ENCODE measurements around the gene IGF2BP2.
"Not testable (repeated sequence)": the region's sequence is repeated elsewhere in the genome, so short reads cannot be mapped to it uniquely, and the experiment has no call there.

IGF2BP2 gene

GRCh38 chr3:185838417-185838989, 13.7 kb upstream of the IGF2BP2 start:
- DNase-seq (ENCODE audit: low read depth in 2 of 2) = not testable (repeated sequence)

DNA sequence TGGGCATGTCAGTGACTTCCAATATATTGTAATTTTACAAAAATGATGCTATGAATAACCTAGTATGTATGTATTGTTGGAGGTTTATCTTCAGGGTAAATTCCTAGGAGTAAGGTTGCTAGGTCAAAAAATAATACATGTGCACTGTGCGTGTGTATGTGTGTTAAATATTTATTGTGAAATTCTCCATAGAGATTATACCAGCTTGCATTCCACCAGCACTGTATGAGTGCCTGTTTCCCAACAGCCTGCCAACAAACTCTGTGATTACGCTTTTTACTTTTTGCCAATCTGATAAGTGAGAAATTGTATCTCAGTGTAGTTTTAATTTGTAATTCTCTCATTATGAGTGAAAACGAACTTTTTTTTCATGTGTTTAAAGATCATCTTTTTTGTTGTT, 12.6 kb upstream of the IGF2BP2 start:
- no peak for DNase-seq (ENCODE audit: low read depth in 2 of 2)

DNA sequence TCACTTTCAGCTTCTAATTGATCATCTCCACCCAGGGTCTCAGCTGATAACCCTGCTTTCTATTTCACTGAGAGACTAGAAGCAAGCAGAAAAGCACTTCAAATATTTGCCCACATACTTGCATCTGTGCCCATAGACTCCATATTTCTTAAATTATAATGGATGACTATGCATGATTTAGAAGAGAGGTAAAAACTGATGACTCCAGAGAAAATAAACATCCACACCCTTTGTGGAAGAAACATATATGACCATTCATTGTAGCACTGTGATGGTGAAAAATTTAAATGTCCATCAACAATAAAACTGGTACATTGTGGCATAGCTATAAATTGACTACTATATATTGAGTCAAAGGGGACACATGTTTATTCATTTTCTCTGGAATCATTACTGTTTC, 7.1 kb upstream of the IGF2BP2 start:
- no peak for DNase-seq (ENCODE audit: low read depth in 2 of 2)

DNA sequence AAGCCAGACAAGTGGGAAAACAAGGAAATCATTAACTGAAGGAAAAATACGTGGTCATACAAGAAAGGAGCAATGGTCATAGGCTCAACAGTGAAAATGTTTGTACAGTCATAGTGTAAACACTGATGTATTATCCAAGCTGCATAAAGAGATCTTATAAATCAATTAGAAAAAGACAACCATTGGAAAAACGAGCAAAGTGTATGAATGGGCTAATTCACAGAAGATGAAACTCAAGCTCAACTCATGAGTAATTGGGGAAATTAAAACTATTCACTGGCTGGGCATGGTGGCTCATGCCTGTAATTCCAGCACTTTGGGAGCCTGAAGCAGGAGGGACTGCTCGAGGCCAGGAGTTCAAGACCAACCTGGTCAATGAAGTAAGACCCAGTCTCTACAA, 6.4 kb upstream of the IGF2BP2 start:
- DNase-seq (ENCODE audit: low read depth in 2 of 2) = no peak

DNA sequence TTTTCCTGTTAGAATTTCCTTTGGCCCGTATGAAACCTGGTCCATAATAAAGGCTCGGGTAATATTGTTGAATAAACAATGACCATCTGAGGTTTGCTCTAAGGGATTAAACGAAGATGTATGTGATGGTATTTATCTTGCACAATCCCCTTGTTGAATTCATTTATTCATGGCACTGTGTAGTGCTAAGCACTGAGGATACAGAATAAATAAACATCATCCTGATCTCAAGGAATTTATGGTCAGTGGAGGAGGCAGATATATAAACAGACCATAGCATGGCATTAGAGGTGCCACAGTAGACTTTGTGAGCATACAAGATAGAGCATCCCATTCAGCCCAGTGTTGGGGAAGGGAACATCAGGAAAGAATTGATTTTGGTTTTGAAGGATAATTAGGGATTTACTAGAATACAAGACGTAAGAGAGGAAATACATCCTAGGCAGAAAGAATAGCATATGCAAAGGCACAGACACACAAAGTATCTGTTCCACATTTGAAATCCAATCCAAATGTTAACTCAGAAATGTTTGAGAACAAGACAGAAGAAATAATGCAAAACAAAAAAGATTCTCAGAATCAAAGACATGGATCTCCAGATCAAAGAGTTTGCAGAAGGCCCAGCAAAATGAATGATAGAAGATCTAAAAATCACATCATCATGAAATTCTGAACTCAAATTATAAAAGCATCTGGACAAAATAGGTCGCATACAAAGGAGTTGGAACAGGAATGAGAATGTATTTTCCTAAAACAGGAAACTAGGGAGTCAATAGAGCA, 5.4 kb upstream of the IGF2BP2 start:
- no peak for DNase-seq (ENCODE audit: low read depth in 2 of 2)

GRCh38 chr3:185828755-185829154, 3.9 kb upstream of the IGF2BP2 start:
- no peak for DNase-seq (ENCODE audit: low read depth in 2 of 2)

- no peak for DNase-seq (ENCODE audit: low read depth in 2 of 2)
Measured at GRCh38 chr3:185827595-185828344, 2.9 kb upstream of the IGF2BP2 start.

DNA sequence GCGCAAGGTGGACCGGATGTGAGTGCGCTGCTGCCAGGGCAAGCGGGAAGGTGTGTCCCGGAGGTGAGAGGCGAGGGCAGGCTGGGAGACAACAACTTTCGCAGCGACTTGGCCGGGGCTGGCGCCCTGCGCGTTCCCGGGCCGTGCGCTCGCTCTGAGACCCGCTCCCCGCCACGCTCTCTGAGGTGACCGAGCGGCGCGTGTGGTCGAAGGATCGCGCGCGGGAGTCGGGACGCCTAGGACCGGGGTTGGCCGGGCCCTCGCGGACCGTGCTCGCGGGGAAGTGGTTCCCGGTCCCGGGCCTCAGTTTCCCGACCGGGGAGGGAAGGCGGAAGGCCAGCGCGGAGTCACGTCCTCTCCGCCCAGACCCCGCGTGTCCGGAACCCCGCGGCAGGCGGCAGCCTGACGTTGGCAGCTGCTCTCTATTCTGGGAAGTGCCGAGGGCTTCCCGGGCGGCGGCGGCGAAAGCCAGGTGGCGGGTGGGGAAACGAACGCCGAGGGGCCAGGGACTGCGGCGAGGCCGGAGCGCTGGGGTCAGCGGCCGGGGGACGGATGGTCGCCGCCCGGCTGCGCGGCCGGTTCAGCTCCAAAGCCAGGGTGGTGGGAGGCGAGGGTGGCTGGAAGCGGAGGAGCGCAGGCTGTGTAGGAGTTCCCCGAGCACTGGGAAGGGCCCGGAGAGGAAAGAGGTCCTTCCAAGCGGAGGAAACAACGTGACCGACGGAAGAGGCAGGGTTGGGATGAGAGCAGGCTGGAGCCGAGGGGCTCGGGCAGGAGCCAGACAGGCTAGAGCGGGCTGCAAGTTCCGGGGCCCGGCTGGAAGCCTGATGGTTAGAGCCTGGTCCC, 1.0 kb upstream of the IGF2BP2 start:
- DNase-seq (ENCODE audit: low read depth in 2 of 2) = no peak

DNA sequence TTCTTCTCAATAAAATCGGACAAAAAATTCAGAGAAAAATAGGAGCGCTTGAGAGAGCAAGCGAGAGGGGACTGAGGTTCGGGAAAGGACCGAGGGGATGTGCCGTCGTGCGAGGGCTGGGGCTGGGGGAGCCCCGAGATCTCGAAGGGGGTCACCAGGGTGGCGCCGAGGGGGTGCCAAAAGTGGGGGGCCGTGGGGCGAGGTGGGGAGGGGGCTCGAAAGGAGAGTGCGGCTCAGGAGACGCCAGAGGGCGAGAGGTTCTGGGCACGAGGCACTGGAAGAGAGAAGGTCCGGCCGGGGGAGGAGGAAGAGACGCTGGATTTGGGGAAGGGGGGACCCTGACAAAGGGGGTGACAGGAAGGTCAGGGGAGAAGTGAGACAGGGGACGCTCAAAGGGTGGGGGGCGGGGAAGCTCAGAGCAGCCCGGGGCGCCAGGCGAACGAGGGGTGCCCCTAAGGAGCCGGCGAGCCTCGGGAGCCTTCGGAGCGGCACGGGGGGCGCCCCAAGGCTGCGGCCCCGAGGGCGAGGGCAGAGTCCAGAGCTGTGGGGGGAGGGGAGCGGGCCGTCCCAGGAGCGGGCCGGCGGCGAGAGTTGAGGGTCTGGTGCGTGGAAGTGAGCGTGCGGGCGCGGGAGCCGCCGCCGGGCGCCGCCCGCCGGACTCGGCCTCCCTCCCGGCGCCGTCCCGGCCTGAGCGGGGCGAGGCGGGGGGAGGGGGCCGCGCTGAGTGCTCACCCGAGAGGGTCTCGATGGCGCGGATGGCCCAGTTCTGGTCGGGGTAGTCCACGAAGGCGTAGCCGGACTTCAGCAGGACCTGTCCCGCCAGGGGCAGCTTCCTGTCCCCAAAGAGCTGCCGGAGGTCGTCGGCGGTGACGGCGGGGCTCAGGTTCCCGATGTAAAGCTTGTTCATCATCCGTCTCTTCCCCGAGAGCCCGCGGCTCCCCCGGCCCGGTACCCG, 514 bp downstream of the IGF2BP2 start:
- no peak for DNase-seq (ENCODE audit: low read depth in 2 of 2)

- no peak for DNase-seq (ENCODE audit: low read depth in 2 of 2)
Measured at GRCh38 chr3:185823078-185824044, 1.5 kb downstream of the IGF2BP2 start.

- no peak for DNase-seq (ENCODE audit: low read depth in 2 of 2)
Measured at GRCh38 chr3:185822221-185823000, 2.4 kb downstream of the IGF2BP2 start.

- no peak for DNase-seq (ENCODE audit: low read depth in 2 of 2)
Measured at GRCh38 chr3:185820973-185821758, 3.7 kb downstream of the IGF2BP2 start.

DNA sequence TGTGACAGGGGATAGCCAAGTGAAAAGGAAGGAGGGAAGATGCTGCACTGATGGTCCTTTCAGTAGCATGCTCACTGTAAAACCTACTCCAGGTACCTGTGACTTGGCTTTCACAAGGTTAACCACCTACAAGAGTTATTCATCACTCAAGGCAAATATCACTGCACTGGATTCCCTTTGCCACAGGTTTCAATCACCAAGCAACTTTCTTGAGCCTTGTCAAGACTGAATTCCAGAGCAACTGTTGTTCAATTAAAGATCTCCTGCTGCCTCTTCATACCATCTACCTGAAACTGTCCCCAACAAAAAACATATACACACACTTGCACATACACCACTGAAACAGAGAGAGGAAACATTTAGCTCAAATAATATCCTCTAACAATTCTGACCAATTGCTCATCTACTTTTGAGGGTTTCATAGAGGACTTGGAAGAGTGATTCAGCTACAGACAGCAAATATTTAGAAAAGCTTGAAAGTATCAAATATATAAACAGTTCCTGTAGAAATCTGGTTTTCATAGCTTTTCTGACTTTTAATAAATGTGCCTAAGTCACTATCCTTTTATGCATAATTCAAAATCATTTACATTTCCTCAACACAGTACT, 6.5 kb downstream of the IGF2BP2 start:
- DNase-seq (ENCODE audit: low read depth in 2 of 2) = no peak

- no peak for DNase-seq (ENCODE audit: low read depth in 2 of 2)
Measured at GRCh38 chr3:185815391-185816282, 9.2 kb downstream of the IGF2BP2 start.

- DNase-seq (ENCODE audit: low read depth in 2 of 2) = no peak
Measured at GRCh38 chr3:185813691-185814215, 11.1 kb downstream of the IGF2BP2 start.

DNA sequence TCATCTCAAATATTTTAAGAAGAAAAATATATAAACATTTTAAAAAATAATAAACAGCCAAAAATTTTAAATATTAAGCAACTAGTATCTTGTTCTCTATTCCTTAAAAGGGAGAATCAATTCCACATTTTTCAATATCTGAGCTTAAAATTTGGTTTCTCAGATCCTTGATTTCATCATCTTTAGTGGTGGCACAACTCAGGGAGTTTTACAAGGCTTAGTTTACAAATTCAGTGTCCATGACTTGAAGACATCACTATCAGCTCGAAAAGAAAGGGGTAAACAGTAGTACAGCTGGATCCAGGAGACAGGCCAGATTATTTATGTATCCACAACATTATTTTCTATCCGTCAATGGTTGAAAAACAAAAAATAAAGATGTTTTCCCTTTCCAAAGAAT, 11.6 kb downstream of the IGF2BP2 start:
- DNase-seq (ENCODE audit: low read depth in 2 of 2) = no peak

Measured in stimulated activated CD4-positive, alpha-beta T cell treated with anti-CD3 and anti-CD28 coated beads, Interleukin-1b, Interleukin-23, amount 100 ng/mL, for 1 hour (primary cell).